Measurements from ENCODE around the gene PPP4R4.
"Not testable (repeated sequence)": the region's sequence is repeated elsewhere in the genome, so short reads cannot be mapped to it uniquely, and the experiment has no call there.

Gene PPP4R4

GRCh38 chr14:94276898-94277561, 102.9 kb downstream of the PPP4R4 start:
- not testable (repeated sequence) for DNase-seq (ENCODE audit: low read depth)

- no peak for DNase-seq (ENCODE audit: low read depth)
Observed at GRCh38 chr14:94278731-94279130, 104.6 kb downstream of the PPP4R4 start.

GRCh38 chr14:94282991-94283723, 109.0 kb downstream of the PPP4R4 start:
- no peak for DNase-seq (ENCODE audit: low read depth)

GRCh38 chr14:94284221-94284620, 110.1 kb downstream of the PPP4R4 start:
- DNase-seq (ENCODE audit: low read depth), result no peak

GRCh38 chr14:94285158-94285557, 111.0 kb downstream of the PPP4R4 start:
- DNase-seq (ENCODE audit: low read depth), result no peak

- DNase-seq (ENCODE audit: low read depth), result no peak
Observed at GRCh38 chr14:94288610-94289465, 114.7 kb downstream of the PPP4R4 start.

- DNase-seq (ENCODE audit: low read depth), result no peak
Observed at GRCh38 chr14:94290197-94290596, 116.1 kb downstream of the PPP4R4 start.

GRCh38 chr14:94291159-94291905, 117.2 kb downstream of the PPP4R4 start:
- DNase-seq (ENCODE audit: low read depth), result no peak

GRCh38 chr14:94291906-94292525, 117.9 kb downstream of the PPP4R4 start:
- no peak for DNase-seq (ENCODE audit: low read depth)

- no peak for DNase-seq (ENCODE audit: low read depth)
Observed at GRCh38 chr14:94292526-94292871, 118.4 kb downstream of the PPP4R4 start.

- no peak for DNase-seq (ENCODE audit: low read depth)
Observed at GRCh38 chr14:94292872-94293577, 118.9 kb downstream of the PPP4R4 start, which contains the start of gene SERPINA10. Gene SERPINA10 (minus strand): TSS chr14:94293268. CDS start chr14:94290593, 2,675 bp downstream.

- DNase-seq (ENCODE audit: low read depth), result no peak
Observed at GRCh38 chr14:94293578-94293924, 119.4 kb downstream of the PPP4R4 start.

GRCh38 chr14:94295360-94296180, 121.4 kb downstream of the PPP4R4 start:
- DNase-seq (ENCODE audit: low read depth), result no peak

- not testable (repeated sequence) for DNase-seq (ENCODE audit: low read depth)
Observed at GRCh38 chr14:94296181-94296545, 122.0 kb downstream of the PPP4R4 start.

GRCh38 chr14:94298130-94298529, 124.0 kb downstream of the PPP4R4 start:
- no peak for DNase-seq (ENCODE audit: low read depth)

GRCh38 chr14:94303111-94303510, 129.0 kb downstream of the PPP4R4 start:
- DNase-seq (ENCODE audit: low read depth), result no peak

GRCh38 chr14:94304243-94304642, 130.1 kb downstream of the PPP4R4 start:
- no peak for DNase-seq (ENCODE audit: low read depth)

GRCh38 chr14:94305620-94306019, 131.5 kb downstream of the PPP4R4 start:
- no peak for DNase-seq (ENCODE audit: low read depth)

GRCh38 chr14:94306047-94306978, 132.2 kb downstream of the PPP4R4 start:
- no peak for DNase-seq (ENCODE audit: low read depth)

Measured in activated T-cell treated with anti-CD3 and anti-CD28 coated beads for 24 hours (primary cell).